RCC 7860 (cell line): ENCODE data around the gene PELI3.
"Not testable (repeated sequence)": the region's sequence is repeated elsewhere in the genome, so short reads cannot be mapped to it uniquely, and the experiment has no call there.

ENCODE experiments used
- DNase-seq: peaks from one replicate; pipeline ENCODE4 v3.0.0-alpha.2; 2015; ENCODE audit warnings: low spot score
- FAIRE-seq: peaks from 2 replicates; lab custom pipeline; 2012; peaks lifted over from hg19 to GRCh38; lab: Jason Lieb, UNC

Gene PELI3

GRCh38 chr11:66443602-66444001, 23.1 kb upstream of the PELI3 start:
- FAIRE-seq (no peak), DNase-seq (peak; percentile 10)

GRCh38 chr11:66447012-66447411, 19.7 kb upstream of the PELI3 start:
- no peak for FAIRE-seq
- DNase-seq = no peak

GRCh38 chr11:66448523-66448922, 18.2 kb upstream of the PELI3 start:
- no peak for DNase-seq
- no peak for FAIRE-seq

- no peak for DNase-seq
- FAIRE-seq = no peak
These were observed 16.1 kb upstream of the PELI3 start for GRCh38 chr11:66450560-66450959.

GRCh38 chr11:66451663-66452062, 15.0 kb upstream of the PELI3 start:
- no peak for DNase-seq
- FAIRE-seq = no peak

- no peak for DNase-seq
- no peak for FAIRE-seq
These were observed 12.5 kb upstream of the PELI3 start for GRCh38 chr11:66454247-66454646.

GRCh38 chr11:66454828-66455227, 11.9 kb upstream of the PELI3 start:
- FAIRE-seq (no peak), DNase-seq (no peak)

- FAIRE-seq (no peak), DNase-seq (no peak)
These were observed 8.9 kb upstream of the PELI3 start for GRCh38 chr11:66457826-66458225.

- FAIRE-seq = no peak
- DNase-seq = no peak
These were observed 7.4 kb upstream of the PELI3 start for GRCh38 chr11:66459138-66459778.

- DNase-seq (no peak), FAIRE-seq (no peak)
These were observed 4.7 kb upstream of the PELI3 start for GRCh38 chr11:66462010-66462409.

GRCh38 chr11:66462911-66463310, 3.8 kb upstream of the PELI3 start:
- FAIRE-seq = no peak
- no peak for DNase-seq

- FAIRE-seq, DNase-seq: not testable (repeated sequence)
These were observed 2.6 kb upstream of the PELI3 start for GRCh38 chr11:66464116-66464515.

GRCh38 chr11:66464916-66465315, 1.8 kb upstream of the PELI3 start:
- FAIRE-seq (no peak), DNase-seq (no peak)

- DNase-seq (no peak), FAIRE-seq (no peak)
These were observed 1.1 kb upstream of the PELI3 start for GRCh38 chr11:66465373-66466224.

GRCh38 chr11:66467034-66467659, 442 bp downstream of the PELI3 start:
- DNase-seq (no peak), FAIRE-seq (no peak)

GRCh38 chr11:66467756-66468155, 1.1 kb downstream of the PELI3 start:
- DNase-seq = peak; percentile 13
- FAIRE-seq = no peak

GRCh38 chr11:66468691-66469090, 2.0 kb downstream of the PELI3 start:
- FAIRE-seq (no peak), DNase-seq (no peak)

GRCh38 chr11:66469441-66469840, 2.7 kb downstream of the PELI3 start:
- DNase-seq (no peak), FAIRE-seq (no peak)

- no peak for FAIRE-seq
- no peak for DNase-seq
These were observed 3.3 kb downstream of the PELI3 start for GRCh38 chr11:66470015-66470414.

- no peak for DNase-seq
- FAIRE-seq = no peak
These were observed 4.4 kb downstream of the PELI3 start for GRCh38 chr11:66471142-66471541.

- FAIRE-seq (no peak), DNase-seq (no peak)
These were observed 5.3 kb downstream of the PELI3 start for GRCh38 chr11:66472054-66472453.

GRCh38 chr11:66473167-66473566, 6.5 kb downstream of the PELI3 start:
- DNase-seq = no peak
- FAIRE-seq = no peak
